ENCODE results near the gene ABCC2. TPM values are rescaled to one million over a fixed set of nuclear protein-coding genes. Genes with fewer than 3 reads are reported as not detected.
"Not testable (repeated sequence)": the region's sequence is repeated elsewhere in the genome, so short reads cannot be mapped to it uniquely, and the experiment has no call there.

ABCC2 gene
- total RNA-seq, 1 donor from 2014 or later, result 0.87 TPM

DNA sequence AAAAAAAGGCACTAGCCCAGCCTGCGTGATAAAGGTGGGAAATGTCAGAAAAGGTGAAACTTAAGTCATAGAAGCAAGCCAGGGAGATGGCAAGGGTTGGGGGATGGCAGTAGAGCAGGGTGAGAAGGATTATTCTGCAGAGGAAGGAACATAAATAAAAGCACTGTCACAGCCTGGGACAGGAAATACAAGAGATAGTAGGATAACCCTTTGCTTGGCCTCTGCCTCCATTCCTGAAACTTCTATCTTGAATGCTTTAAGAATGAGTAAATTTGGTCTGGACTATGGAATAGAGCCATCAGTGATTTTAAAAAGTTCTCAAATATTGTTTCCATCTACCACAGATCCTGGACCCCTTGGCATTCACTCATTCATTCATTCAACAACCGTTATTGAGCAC, 50.0 kb downstream of the ABCC2 start:
- DNase-seq (ENCODE audit: low spot score in 2 of 2, unreplicated experiment in 2 of 2), result no peak
- Mint-ChIP-seq H3K4me1 (no peaks in the 10 kb centered on the region), H3K4me3 (no peak overlapping the region), H3K27ac (no peak overlapping the region), H3K36me3 (peaks cover 2% of the 10 kb centered on the region), H3K9me3 (peaks cover 10% of the 10 kb centered on the region), H3K27me3 (ENCODE audit: low read depth) (peaks cover 8% of the 10 kb centered on the region)
- TF ChIP-seq, protein P1, sequence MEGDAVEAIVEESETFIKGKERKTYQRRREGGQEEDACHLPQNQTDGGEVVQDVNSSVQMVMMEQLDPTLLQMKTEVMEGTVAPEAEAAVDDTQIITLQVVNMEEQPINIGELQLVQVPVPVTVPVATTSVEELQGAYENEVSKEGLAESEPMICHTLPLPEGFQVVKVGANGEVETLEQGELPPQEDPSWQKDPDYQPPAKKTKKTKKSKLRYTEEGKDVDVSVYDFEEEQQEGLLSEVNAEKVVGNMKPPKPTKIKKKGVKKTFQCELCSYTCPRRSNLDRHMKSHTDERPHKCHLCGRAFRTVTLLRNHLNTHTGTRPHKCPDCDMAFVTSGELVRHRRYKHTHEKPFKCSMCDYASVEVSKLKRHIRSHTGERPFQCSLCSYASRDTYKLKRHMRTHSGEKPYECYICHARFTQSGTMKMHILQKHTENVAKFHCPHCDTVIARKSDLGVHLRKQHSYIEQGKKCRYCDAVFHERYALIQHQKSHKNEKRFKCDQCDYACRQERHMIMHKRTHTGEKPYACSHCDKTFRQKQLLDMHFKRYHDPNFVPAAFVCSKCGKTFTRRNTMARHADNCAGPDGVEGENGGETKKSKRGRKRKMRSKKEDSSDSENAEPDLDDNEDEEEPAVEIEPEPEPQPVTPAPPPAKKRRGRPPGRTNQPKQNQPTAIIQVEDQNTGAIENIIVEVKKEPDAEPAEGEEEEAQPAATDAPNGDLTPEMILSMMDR (IDR thresholded peaks at IDR 0.05; ENCODE audit: unreplicated experiment), result no peak

DNA sequence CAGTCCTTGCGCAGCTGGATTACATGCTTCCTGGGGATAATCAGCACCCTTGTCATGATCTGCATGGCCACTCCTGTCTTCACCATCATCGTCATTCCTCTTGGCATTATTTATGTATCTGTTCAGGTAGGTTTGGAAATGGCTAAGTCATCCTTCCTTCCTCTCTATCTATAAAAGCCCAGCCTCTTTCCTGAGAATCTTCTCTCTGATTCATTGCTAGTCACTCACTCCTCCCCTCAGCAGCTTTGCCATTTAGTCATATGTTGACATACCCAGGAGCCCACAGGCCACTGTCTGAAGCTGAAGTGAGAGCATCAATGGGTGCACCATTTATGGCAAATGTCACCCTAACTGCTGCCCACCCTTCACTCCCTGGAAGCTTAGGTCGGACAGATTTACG, 52.0 kb downstream of the ABCC2 start:
- DNase-seq (ENCODE audit: low spot score in 2 of 2, unreplicated experiment in 2 of 2), result no peak
- peaks cover 2% of the 10 kb centered on the region for H3K36me3 Mint-ChIP-seq
- H3K4me1 Mint-ChIP-seq, result no peaks in the 10 kb centered on the region
- H3K27me3 Mint-ChIP-seq (ENCODE audit: low read depth), result peaks cover 5% of the 10 kb centered on the region
- no peak overlapping the region for H3K27ac Mint-ChIP-seq
- H3K9me3 Mint-ChIP-seq, result no peaks in the 10 kb centered on the region
- H3K4me3 Mint-ChIP-seq, result no peak overlapping the region
- TF ChIP-seq, protein P1 (IDR thresholded peaks at IDR 0.05; ENCODE audit: unreplicated experiment), result no peak

DNA sequence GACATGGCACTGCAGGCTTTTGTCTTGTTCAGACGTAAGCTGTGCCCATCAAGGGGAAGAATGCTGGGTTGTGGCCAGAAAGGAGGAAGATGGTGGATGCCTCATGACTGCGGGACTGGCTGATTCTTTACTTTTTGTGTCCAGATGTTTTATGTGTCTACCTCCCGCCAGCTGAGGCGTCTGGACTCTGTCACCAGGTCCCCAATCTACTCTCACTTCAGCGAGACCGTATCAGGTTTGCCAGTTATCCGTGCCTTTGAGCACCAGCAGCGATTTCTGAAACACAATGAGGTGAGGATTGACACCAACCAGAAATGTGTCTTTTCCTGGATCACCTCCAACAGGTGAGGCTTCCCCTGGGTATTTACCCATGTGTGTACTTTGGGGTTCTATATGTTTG, 53.5 kb downstream of the ABCC2 start:
- Mint-ChIP-seq H3K27ac (no peak overlapping the region), H3K4me1 (no peaks in the 10 kb centered on the region), H3K36me3 (peaks cover 4% of the 10 kb centered on the region), H3K9me3 (no peaks in the 10 kb centered on the region), H3K4me3 (no peak overlapping the region), H3K27me3 (ENCODE audit: low read depth) (no peaks in the 10 kb centered on the region)
- DNase-seq (ENCODE audit: low spot score in 2 of 2, unreplicated experiment in 2 of 2), result no peak
- TF ChIP-seq, protein P1 (IDR thresholded peaks at IDR 0.05; ENCODE audit: unreplicated experiment), result no peak

DNA sequence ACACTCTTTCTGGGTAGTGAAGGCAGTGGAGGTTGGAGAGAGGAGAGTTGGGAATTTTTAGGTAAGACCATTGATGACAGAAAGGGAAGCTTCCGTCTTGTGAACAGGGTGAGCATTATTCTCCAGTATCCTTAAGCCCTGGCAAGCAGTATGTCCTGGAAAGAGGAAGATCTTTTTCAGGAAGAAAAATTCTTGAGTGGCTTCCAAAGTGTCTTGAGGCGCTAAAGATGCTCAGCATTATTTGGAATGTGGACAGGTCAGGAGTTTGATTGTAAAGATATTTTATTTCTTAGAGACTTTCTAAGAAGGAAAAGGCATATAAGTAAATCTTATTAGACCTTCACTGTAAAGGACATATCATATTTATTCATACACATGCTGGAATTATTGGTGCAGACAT, 54.3 kb downstream of the ABCC2 start:
- Mint-ChIP-seq H3K27ac (no peak overlapping the region), H3K4me1 (no peaks in the 10 kb centered on the region), H3K27me3 (ENCODE audit: low read depth) (no peaks in the 10 kb centered on the region), H3K4me3 (no peak overlapping the region), H3K9me3 (no peaks in the 10 kb centered on the region), H3K36me3 (peaks cover 4% of the 10 kb centered on the region)
- no peak for DNase-seq (ENCODE audit: low spot score in 2 of 2, unreplicated experiment in 2 of 2)
- TF ChIP-seq, protein P1 (IDR thresholded peaks at IDR 0.05; ENCODE audit: unreplicated experiment), result no peak

DNA sequence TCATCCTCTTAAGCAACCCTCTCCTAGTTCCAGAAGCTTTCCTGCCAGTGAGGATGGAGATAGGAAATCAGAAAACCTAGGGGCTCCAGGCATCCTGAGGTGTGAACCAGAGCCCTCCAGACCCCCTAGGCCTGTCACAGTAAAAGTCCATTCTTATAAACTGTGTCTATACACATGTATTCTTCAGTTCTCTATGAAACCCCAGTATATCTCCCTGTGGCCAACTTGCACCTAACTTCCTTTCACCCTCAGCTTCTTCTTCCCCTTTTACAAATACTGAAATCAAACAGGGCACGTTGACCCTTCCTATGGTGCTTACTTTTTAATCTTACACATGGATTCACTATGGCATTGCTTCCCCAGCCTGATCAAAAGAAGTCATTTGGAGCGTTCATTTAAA, 58.4 kb downstream of the ABCC2 start:
- not testable (repeated sequence) for H3K9me3 Mint-ChIP-seq; DNase-seq (ENCODE audit: low spot score in 2 of 2, unreplicated experiment in 2 of 2); H3K4me1 Mint-ChIP-seq; H3K36me3 Mint-ChIP-seq; H3K4me3 Mint-ChIP-seq; H3K27me3 Mint-ChIP-seq (ENCODE audit: low read depth); H3K27ac Mint-ChIP-seq

DNA sequence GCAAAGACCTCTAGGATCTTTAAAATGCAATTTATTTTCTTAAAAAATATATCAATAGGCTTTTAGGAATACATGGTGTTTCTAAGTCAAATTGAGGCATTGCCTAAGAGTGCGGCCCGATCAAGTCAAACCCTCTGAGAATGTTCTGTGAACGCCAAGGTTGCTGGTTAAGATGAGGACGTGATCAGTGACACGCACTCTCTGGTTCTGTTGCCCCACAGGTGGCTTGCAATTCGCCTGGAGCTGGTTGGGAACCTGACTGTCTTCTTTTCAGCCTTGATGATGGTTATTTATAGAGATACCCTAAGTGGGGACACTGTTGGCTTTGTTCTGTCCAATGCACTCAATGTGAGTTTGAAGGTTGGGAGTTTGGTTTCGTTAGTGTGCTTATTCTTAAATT, 59.3 kb downstream of the ABCC2 start:
- H3K4me1 Mint-ChIP-seq, result peaks cover 2% of the 10 kb centered on the region
- H3K27me3 Mint-ChIP-seq (ENCODE audit: low read depth), result no peaks in the 10 kb centered on the region
- DNase-seq (ENCODE audit: low spot score in 2 of 2, unreplicated experiment in 2 of 2), result no peak
- H3K27ac Mint-ChIP-seq, result no peak overlapping the region
- H3K4me3 Mint-ChIP-seq, result no peak overlapping the region
- H3K9me3 Mint-ChIP-seq, result no peaks in the 10 kb centered on the region
- peaks cover 3% of the 10 kb centered on the region for H3K36me3 Mint-ChIP-seq
- TF ChIP-seq, protein P1 (IDR thresholded peaks at IDR 0.05; ENCODE audit: unreplicated experiment), result no peak

Data from mesothelial cell of epicardium (in vitro differentiated cells).